PC-9 (cell line): Measurements from ENCODE around the gene NBEA. TPM values are rescaled to one million over a fixed set of nuclear protein-coding genes. Genes with fewer than 3 reads are reported as not detected.

ENCODE experiments used
- BruUV-seq: library from RNA; stranded (reverse); fragments of 400-500 nt; replicated peaks from 2 replicates; lab custom pipeline; 2021; lab: Mats Ljungman, UMichigan
- CTCF ChIA-PET: fragments of 300-600 bp; sonication (Branson Sonifier 250); formaldehyde crosslinking; loops from one replicate; lab custom pipeline; 2022; ENCODE audit warnings: antibody characterized with exemption; lab: Charles Lee
- POLR2A ChIA-PET: fragments of 300-600 bp; sonication (Branson Sonifier 250); formaldehyde crosslinking; loops from one replicate; lab custom pipeline; 2022; ENCODE audit warnings: antibody characterized with exemption; ENCODE audit not compliant: unreplicated experiment; lab: Charles Lee
- DNase-seq, 2 experiments: peaks; one replicate each; pipeline versions ENCODE4 v3.0.0 to v3.0.0-alpha.2; 2015 to 2022; ENCODE audit warnings: mixed read lengths in 1 of 2
- H2AFZ ChIP-seq: fragments of 200-600 bp; sonication (generic); 2 replicates; pipeline ENCODE4 v1.8.1; 2017; ENCODE audit warnings: antibody characterized with exemption
- H3F3A ChIP-seq: fragments of 200-600 bp; sonication (generic); 2 replicates; pipeline ENCODE4 v1.8.1; 2017; ENCODE audit warnings: antibody characterized with exemption, mild to moderate bottlenecking, low read depth; ENCODE audit not compliant: insufficient read depth
- H3K27ac ChIP-seq: fragments of 200-600 bp; sonication (generic); 2 replicates; pipeline ENCODE4 v1.6.1; 2016; ENCODE audit warnings: mixed run types
- H3K27me3 ChIP-seq: fragments of 200-600 bp; sonication (generic); 2 replicates; pipeline ENCODE4 v1.6.1; 2016; ENCODE audit warnings: low read depth, mixed run types; ENCODE audit not compliant: insufficient read depth
- H3K36me3 ChIP-seq: fragments of 200-600 bp; sonication (generic); 2 replicates; pipeline ENCODE4 v1.6.1; 2016; ENCODE audit warnings: low read depth, mixed run types
- H3K4me1 ChIP-seq: fragments of 200-600 bp; sonication (generic); replicated peaks from 2 replicates; pipeline ENCODE4 v1.6.1; 2016; ENCODE audit warnings: mixed run types; ENCODE audit not compliant: insufficient read depth
- H3K4me2 ChIP-seq: fragments of 200-600 bp; sonication (generic); 2 replicates; pipeline ENCODE4 v1.6.1; 2017; ENCODE audit warnings: mixed run types
- H3K4me3 ChIP-seq: fragments of 200-600 bp; sonication (generic); 2 replicates; pipeline ENCODE4 v1.6.1; 2016; ENCODE audit warnings: mixed run types
- H3K79me2 ChIP-seq: fragments of 200-600 bp; sonication (generic); 2 replicates; pipeline ENCODE4 v1.6.1; 2017; ENCODE audit warnings: low read depth, mixed run types
- H3K9me2 ChIP-seq: fragments of 200-600 bp; sonication (generic); 2 replicates; pipeline ENCODE4 v1.8.1; 2017; ENCODE audit warnings: mild to moderate bottlenecking; ENCODE audit not compliant: insufficient read depth
- H3K9me3 ChIP-seq: fragments of 200-600 bp; sonication (generic); 2 replicates; pipeline ENCODE4 v1.8.1; 2016; ENCODE audit warnings: low read depth; ENCODE audit not compliant: insufficient read depth
- H4K20me1 ChIP-seq: fragments of 200-600 bp; sonication (generic); 2 replicates; pipeline ENCODE4 v1.8.1; 2017; ENCODE audit not compliant: insufficient read depth
- CTCF ChIP-seq: fragments of 200-600 bp; sonication (generic); conservative IDR thresholded peaks from 2 replicates; pipeline ENCODE4 v1.6.1; 2017; ENCODE audit warnings: mixed run types, antibody characterized with exemption, mild to moderate bottlenecking, moderate library complexity
- EZH2 ChIP-seq: fragments of 200-600 bp; sonication (generic); IDR thresholded peaks from 2 replicates; pipeline ENCODE4 v1.8.0; 2017; ENCODE audit warnings: antibody characterized with exemption, low read depth
- intact Hi-C: fragments of 100-400 bp; cut with micrococcal nuclease; formaldehyde crosslinking; loops from one replicate; pipeline ENCODE4 v1.10.0; 2022; ENCODE audit not compliant: unreplicated experiment
- total RNA-seq: library from RNA; stranded (reverse); gene quantifications from 2 replicates; pipeline ENCODE4 v1.2.3, GENCODE V29; 2021

The NBEA gene
- total RNA-seq, 1 experiment from 2014 or later, result 4.0 TPM

GRCh38 chr13:35566340-35566739 lies 624.3 kb downstream of the NBEA start:
- no peak for TF ChIP-seq EZH2
- no peak for TF ChIP-seq CTCF
- Histone ChIP-seq H3K4me1 (no peaks in the 10 kb centered on the region), H3K27ac (no peak overlapping the region), H3K27me3 (no peaks in the 10 kb centered on the region), H3K79me2 (no peaks in the 10 kb centered on the region), H3K36me3 (no peaks in the 10 kb centered on the region), H4K20me1 (no peaks in the 10 kb centered on the region), H2AFZ (no peak overlapping the region), H3K9me2 (no peaks in the 10 kb centered on the region), H3K4me3 (no peak overlapping the region), H3F3A (no peaks in the 10 kb centered on the region), H3K4me2 (no peak overlapping the region), H3K9me3 (no peaks in the 10 kb centered on the region)
- BruUV-seq, result no TSS peak
- ChIA-PET POLR2A (no interaction called here), CTCF (no interaction called here)
- no peak for DNase-seq
- intact Hi-C loops, result no loop called here

- intact Hi-C loops, result no loop called here
- Histone ChIP-seq H2AFZ (no peak overlapping the region), H3K4me2 (no peak overlapping the region), H3K36me3 (no peaks in the 10 kb centered on the region), H3K9me2 (no peaks in the 10 kb centered on the region), H3K79me2 (no peaks in the 10 kb centered on the region), H3K27ac (no peak overlapping the region), H3K4me3 (no peak overlapping the region), H3K27me3 (no peaks in the 10 kb centered on the region), H3F3A (no peaks in the 10 kb centered on the region), H4K20me1 (no peaks in the 10 kb centered on the region), H3K9me3 (no peaks in the 10 kb centered on the region), H3K4me1 (no peaks in the 10 kb centered on the region)
- TF ChIP-seq CTCF (no peak), EZH2 (no peak)
- BruUV-seq, result no TSS peak
- DNase-seq, result no peak
- POLR2A ChIA-PET, result no interaction called here
- CTCF ChIA-PET, result no interaction called here
Measured at GRCh38 chr13:35567406-35567980, 625.4 kb downstream of the NBEA start.

GRCh38 chr13:35573639-35574038 lies 631.6 kb downstream of the NBEA start:
- ChIA-PET CTCF (no interaction called here), POLR2A (no interaction called here)
- intact Hi-C loops, result no loop called here
- Histone ChIP-seq H3K4me3 (no peak overlapping the region), H3K36me3 (no peaks in the 10 kb centered on the region), H3K9me2 (no peaks in the 10 kb centered on the region), H3K4me1 (no peaks in the 10 kb centered on the region), H2AFZ (no peak overlapping the region), H3F3A (no peaks in the 10 kb centered on the region), H3K27ac (no peak overlapping the region), H3K4me2 (no peak overlapping the region), H3K9me3 (no peaks in the 10 kb centered on the region), H3K27me3 (no peaks in the 10 kb centered on the region), H4K20me1 (no peaks in the 10 kb centered on the region), H3K79me2 (no peaks in the 10 kb centered on the region)
- no TSS peak for BruUV-seq
- TF ChIP-seq EZH2, result no peak
- no peak for TF ChIP-seq CTCF
- DNase-seq, result no peak
